GM12892 (cell line): ENCODE measurements around the gene FAM180B.
A peak's percentile ranks its signal among the peaks of the same experiment; 100 is the strongest.

Source experiments
- POLR2A ChIP-seq: IDR thresholded peaks from 2 replicates; pipeline ENCODE4 v1.6.1; 2011; ENCODE audit warnings: low read depth, low read length, control low read depth
- POLR2AphosphoS5 ChIP-seq: IDR thresholded peaks from 2 replicates; pipeline ENCODE4 v1.6.1; 2011; ENCODE audit warnings: low read depth, low read length, control low read depth
- TAF1 ChIP-seq: IDR thresholded peaks from 2 replicates; pipeline ENCODE4 v1.6.1; 2011; ENCODE audit warnings: low read depth, mild to moderate bottlenecking, control low read depth, low read length, borderline replicate concordance

DNA sequence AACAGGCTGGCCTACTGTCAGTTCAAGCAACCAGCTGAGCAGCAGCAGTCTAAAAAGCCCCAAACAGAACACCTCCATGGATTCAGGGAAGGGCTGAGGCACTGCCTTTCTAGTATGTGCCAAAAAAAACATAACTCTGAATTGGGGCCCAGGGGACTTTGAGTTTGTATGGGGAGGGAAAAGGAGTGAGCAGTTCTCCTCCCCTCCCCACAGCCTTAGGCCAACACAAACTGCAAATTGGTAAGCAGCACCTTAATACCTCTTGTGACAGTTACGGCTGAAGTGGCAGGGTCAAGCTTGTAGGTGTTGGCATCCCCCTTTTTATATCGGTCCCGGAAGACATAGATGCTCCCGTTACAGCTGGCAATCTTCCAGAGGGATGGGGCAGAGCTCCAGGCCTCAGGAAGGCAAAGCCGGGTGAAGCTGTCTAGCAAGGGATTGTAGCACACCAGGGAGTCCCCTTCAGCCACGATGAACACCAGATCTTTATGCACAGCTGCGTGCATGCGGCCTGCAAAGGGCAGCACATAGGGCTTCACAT is 13.7 kb upstream of the FAM180B start:
- TF ChIP-seq POLR2A, result no peak
- TF ChIP-seq POLR2AphosphoS5, result peak; percentile 16; the same call in 1 of the 2 replicates
- no peak for TF ChIP-seq TAF1
